ENCODE measurements around the gene WNT2B. TPM values are rescaled to one million over a fixed set of nuclear protein-coding genes. Genes with fewer than 3 reads are reported as not detected.

The WNT2B gene
- total RNA-seq, 1 donor from 2014 or later: 6.0 TPM

GRCh38 chr1:112496290-112496689, 12.5 kb upstream of the WNT2B start:
- DNase-seq (ENCODE audit: low spot score): no peak
- no peaks in the 10 kb centered on the region for H3K27me3 Mint-ChIP-seq (ENCODE audit: low read depth)
- H3K9me3 Mint-ChIP-seq (ENCODE audit: low read depth): no peaks in the 10 kb centered on the region
- no peaks in the 10 kb centered on the region for H3K4me1 Mint-ChIP-seq (ENCODE audit: low read depth)
- H3K4me3 Mint-ChIP-seq (ENCODE audit: unreplicated experiment): no peak overlapping the region
- H3K36me3 Mint-ChIP-seq (ENCODE audit: low read depth): no peaks in the 10 kb centered on the region
- no peak overlapping the region for H3K27ac Mint-ChIP-seq (ENCODE audit: unreplicated experiment)
- no peak for TF ChIP-seq CTCF (IDR thresholded peaks at IDR 0.05)

GRCh38 chr1:112501810-112502641, 6.7 kb upstream of the WNT2B start:
- H3K27me3 Mint-ChIP-seq (ENCODE audit: low read depth): peaks cover 9% of the 10 kb centered on the region
- H3K4me1 Mint-ChIP-seq (ENCODE audit: low read depth): peaks cover 8% of the 10 kb centered on the region
- peak overlapping the region; percentile 62 for H3K4me3 Mint-ChIP-seq (ENCODE audit: unreplicated experiment)
- H3K9me3 Mint-ChIP-seq (ENCODE audit: low read depth): no peaks in the 10 kb centered on the region
- H3K36me3 Mint-ChIP-seq (ENCODE audit: low read depth): no peaks in the 10 kb centered on the region
- no peak overlapping the region for H3K27ac Mint-ChIP-seq (ENCODE audit: unreplicated experiment)
- no peak for DNase-seq (ENCODE audit: low spot score)
- peak; percentile 89 for TF ChIP-seq CTCF (IDR thresholded peaks at IDR 0.05)

- no peaks in the 10 kb centered on the region for H3K36me3 Mint-ChIP-seq (ENCODE audit: low read depth)
- no peak overlapping the region for H3K27ac Mint-ChIP-seq (ENCODE audit: unreplicated experiment)
- H3K4me1 Mint-ChIP-seq (ENCODE audit: low read depth): peaks cover 11% of the 10 kb centered on the region
- no peak for DNase-seq (ENCODE audit: low spot score)
- peak overlapping the region; percentile 62 for H3K4me3 Mint-ChIP-seq (ENCODE audit: unreplicated experiment)
- TF ChIP-seq CTCF (IDR thresholded peaks at IDR 0.05): no peak
- H3K9me3 Mint-ChIP-seq (ENCODE audit: low read depth): no peaks in the 10 kb centered on the region
- H3K27me3 Mint-ChIP-seq (ENCODE audit: low read depth): peaks cover 11% of the 10 kb centered on the region
Measured at GRCh38 chr1:112502826-112503225, 5.9 kb upstream of the WNT2B start.

GRCh38 chr1:112504001-112504660, 4.6 kb upstream of the WNT2B start:
- H3K4me1 Mint-ChIP-seq (ENCODE audit: low read depth): peaks cover 17% of the 10 kb centered on the region
- peaks cover 11% of the 10 kb centered on the region for H3K27me3 Mint-ChIP-seq (ENCODE audit: low read depth)
- no peaks in the 10 kb centered on the region for H3K9me3 Mint-ChIP-seq (ENCODE audit: low read depth)
- no peak overlapping the region for H3K4me3 Mint-ChIP-seq (ENCODE audit: unreplicated experiment)
- DNase-seq (ENCODE audit: low spot score): no peak
- no peaks in the 10 kb centered on the region for H3K36me3 Mint-ChIP-seq (ENCODE audit: low read depth)
- TF ChIP-seq CTCF (IDR thresholded peaks at IDR 0.05): no peak
- no peak overlapping the region for H3K27ac Mint-ChIP-seq (ENCODE audit: unreplicated experiment)

- Mint-ChIP-seq H3K27me3 (ENCODE audit: low read depth) (peaks cover 11% of the 10 kb centered on the region), H3K9me3 (ENCODE audit: low read depth) (no peaks in the 10 kb centered on the region), H3K4me1 (ENCODE audit: low read depth) (peaks cover 18% of the 10 kb centered on the region), H3K4me3 (ENCODE audit: unreplicated experiment) (no peak overlapping the region), H3K27ac (ENCODE audit: unreplicated experiment) (no peak overlapping the region), H3K36me3 (ENCODE audit: low read depth) (no peaks in the 10 kb centered on the region)
- TF ChIP-seq CTCF (IDR thresholded peaks at IDR 0.05): no peak
- DNase-seq (ENCODE audit: low spot score): no peak
Measured at GRCh38 chr1:112504661-112505399, 3.9 kb upstream of the WNT2B start.

All from chondrocyte (in vitro differentiated cells).